ENCODE measurements around the gene ANO3.
A peak's percentile ranks its signal among the peaks of the same experiment; 100 is the strongest.
"Not testable (repeated sequence)": the region's sequence is repeated elsewhere in the genome, so short reads cannot be mapped to it uniquely, and the experiment has no call there.

The ANO3 gene

DNA sequence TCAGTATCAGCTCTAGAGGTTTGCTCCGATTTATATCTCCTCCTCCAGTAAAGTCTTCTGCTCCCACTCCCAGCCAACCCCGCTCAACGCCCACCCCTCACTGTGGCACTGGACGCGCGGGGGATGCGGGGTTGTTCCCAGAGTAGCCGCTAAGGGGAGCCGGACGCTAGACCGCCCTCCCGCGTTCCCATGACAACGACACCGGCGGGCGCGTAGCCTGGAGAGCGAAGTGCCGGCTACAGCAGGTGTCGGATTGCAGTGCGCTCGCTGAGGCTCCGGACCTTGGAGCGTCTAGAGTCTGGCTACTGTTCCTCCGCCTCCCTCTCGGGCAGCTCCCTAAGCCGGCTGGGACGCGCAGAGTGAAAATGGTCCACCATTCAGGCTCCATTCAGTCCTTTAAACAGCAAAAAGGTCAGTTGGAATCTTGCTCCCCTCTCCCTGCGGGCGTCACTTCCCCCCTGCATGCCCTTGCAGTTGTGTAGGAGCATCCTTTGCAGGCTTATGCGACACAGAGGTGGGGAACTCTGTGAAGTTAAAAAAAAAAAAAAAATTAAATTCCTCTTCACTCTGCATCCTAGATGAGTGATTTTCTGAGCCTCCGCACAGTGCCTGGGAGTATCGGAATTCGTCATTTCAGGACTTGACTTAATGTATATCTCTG, at the start of gene ANO3:
TSS of gene ANO3 (plus strand) at position 220 of the 661 bp plus-strand sequence. CDS start at position 366, 146 bp downstream.
- FAIRE-seq (peak; percentile 84), DNase-seq (ENCODE audit: low spot score) (peak; percentile 92)

DNA sequence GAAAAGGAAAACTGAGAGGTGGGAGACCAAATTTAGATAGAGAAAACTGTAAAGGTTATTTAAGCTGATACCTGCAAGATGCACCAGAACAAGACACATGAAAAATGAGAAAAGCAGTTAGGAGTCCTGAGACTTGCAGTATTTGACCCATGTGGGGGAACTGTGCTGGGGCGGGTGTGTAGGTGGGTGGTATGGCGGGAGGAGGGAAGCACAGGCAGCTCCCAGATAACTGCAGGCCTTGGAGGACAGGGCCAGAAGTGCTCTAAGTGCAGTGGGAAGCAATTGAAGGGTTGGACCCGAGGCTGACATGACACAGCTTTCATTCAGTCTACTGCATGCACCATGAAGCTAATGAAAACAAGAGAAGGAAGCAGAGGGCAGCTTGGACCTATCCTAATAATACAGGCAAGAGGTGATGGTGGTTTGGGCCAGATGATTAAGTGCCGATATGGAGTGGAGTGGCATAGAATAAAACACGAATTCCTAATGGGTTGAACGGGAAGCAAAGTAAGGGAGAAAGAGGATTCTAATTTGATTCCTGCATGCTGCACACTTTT, 48.0 kb upstream of the ANO3 start:
- FAIRE-seq = peak; percentile 20

DNA sequence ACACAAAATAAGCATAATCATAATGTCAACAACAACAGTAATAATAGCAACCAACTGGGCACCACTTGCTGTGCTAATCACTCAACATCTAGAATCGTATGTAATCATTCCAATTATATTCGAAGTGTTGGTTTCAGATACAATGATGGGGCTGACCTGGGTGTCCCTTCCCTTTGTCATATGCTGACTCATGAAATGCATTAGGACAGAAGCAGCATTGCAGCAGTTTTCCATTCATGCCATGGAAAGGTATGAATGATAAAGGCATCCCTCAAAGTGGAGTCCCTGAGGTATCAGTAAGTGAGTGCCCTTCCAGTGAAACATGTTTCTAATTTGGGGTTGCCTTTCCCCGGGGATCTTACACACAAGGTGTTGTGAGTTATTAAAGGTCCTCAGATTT, 46.3 kb upstream of the ANO3 start:
- FAIRE-seq (no peak), DNase-seq (ENCODE audit: low spot score) (no peak)

More for the DNA sequence above, 48.0 kb upstream of the ANO3 start:
- no peak for DNase-seq (ENCODE audit: low spot score)

DNA sequence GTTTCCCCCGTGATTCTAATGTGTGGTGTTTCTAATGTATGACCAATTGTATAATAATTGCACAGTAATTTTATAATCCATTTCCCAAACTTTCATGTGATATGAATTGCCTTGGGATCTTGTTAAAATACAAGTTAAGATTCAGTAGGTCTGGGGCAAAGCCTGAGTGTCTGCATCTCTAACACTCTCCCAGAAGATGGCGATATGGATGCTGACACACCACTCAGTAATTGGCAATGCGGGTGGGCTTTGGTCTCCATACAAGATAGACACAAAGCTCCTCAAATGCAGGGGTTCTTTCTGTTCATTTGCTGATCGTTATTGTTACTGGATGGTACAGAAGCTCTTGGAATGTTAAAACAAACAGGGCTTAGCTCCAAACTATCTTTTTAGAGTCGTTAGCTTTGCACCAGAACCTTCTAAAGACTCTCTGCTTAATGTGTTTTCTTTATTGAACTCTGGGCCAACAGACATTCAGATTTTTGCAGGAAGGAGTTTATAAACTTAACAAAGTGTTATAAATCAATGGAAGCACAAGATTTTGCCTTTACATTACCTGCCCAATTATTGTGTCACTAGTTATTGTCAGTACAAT, 45.4 kb upstream of the ANO3 start:
- DNase-seq (ENCODE audit: low spot score) (peak; percentile 37), FAIRE-seq (no peak)

DNA sequence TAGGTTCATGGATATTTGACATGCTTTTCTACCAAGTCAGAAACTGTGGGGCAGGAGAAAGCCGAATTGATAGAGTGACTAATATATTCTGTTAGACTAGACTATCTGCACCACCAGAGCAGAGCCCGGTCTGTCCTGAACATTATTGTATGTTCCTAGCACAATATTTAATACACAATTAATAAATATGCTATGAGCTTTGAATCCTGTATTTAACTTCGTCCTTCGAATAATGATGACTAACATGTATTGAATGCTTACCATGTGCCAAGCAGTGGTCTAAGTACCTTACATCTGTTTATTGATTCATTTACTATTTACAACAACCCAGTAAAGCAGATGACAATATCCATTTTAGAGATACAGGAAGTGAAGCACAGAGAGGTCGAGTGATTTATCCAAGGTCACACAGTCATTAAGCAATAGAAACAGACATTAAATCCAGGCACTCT, 44.8 kb upstream of the ANO3 start:
- FAIRE-seq (no peak), DNase-seq (ENCODE audit: low spot score) (no peak)

DNA sequence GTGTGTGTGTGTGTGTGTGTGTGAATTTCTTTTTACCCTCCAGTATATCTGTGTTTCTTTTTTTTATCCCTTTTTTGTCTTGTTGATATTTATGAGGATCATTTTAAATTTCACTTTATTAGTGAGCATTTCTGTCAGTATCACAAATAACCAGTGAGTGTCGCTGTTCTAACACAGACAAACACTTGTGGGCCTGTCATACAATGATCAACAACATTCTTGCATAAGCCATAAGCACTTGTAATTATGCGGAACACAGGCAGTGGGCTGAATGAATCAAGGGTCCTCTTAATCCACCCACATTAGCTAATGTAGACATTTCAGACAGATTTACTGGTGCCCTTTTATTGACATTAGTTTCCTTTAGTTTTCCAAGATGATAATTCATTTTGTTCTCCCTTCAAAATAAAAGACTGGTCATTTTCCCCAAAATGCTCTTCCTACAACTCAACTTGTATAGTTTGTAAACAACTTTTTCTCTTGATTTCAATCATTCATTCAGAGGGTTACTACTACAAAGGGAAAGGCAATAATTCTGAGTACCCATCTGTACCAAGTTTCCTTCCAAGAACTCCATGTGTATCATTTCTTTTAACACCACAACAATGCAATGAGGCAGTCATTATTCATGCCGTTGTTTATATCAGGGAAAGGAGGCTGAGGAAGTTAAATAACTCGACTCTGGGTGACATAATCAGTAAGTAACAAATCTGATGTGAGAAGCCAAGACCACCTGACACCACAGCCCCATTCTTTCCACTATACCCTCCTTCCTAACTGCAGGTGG, 34.5 kb upstream of the ANO3 start:
- peak; percentile 49 for DNase-seq (ENCODE audit: low spot score)
- FAIRE-seq = no peak

DNA sequence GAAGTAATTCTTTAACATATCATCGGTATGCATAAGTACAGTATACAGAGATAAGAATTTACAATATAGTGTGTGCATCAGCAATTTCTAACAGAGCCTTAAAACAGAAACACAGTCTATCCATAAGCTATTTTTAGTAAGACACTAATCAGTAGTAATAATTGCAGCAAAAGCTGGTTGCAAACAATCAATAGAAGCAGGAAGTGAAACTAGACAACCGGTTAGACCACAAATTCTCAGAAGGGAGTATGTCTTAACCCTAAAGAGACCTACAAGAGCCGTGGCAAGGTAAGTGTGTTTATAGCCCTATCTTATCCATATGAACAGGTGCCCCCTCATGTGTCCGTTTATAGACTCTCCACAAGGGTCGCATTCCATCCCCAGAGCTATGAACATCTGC, 15.6 kb upstream of the ANO3 start:
- FAIRE-seq; DNase-seq (ENCODE audit: low spot score): not testable (repeated sequence)

DNA sequence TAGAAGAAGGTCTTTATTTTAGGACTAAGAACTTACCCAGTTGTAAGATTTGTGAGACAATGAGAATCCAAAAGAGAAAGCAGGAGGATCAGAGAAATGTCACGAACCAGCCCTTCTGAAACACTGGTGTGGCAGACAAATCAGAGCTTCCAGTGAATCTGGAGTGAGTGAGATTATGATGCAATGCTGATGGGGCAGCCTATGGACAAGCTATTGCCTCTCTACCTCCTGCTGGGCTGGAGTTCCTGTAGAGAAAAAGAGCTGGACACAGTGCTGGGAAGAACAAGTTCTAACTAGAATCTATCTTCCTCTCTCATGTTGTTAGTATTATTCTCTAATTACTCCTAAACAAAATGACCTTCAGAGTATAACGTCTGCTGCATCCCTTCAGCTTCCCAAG, 12.0 kb upstream of the ANO3 start:
- FAIRE-seq (no peak), DNase-seq (ENCODE audit: low spot score) (no peak)

DNA sequence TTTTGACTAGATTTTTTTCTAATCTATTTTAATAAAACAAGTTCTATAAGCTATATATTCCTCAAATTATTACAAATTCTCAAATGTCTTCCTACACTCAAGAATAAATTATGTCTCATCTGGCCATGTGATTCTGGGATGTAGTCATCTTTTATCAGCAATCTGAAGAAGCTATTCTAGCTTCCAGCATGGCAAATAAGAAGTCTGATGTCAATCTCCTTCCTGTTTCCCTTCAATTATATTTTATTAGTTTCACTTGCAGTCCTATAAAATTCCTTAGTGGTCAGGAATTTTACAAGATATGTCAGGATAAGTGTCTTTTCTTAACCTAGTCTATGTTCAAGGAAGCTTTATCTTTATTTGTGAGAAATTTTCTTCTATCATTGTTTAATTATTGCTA, 10.4 kb upstream of the ANO3 start:
- no peak for DNase-seq (ENCODE audit: low spot score)
- FAIRE-seq = no peak

DNA sequence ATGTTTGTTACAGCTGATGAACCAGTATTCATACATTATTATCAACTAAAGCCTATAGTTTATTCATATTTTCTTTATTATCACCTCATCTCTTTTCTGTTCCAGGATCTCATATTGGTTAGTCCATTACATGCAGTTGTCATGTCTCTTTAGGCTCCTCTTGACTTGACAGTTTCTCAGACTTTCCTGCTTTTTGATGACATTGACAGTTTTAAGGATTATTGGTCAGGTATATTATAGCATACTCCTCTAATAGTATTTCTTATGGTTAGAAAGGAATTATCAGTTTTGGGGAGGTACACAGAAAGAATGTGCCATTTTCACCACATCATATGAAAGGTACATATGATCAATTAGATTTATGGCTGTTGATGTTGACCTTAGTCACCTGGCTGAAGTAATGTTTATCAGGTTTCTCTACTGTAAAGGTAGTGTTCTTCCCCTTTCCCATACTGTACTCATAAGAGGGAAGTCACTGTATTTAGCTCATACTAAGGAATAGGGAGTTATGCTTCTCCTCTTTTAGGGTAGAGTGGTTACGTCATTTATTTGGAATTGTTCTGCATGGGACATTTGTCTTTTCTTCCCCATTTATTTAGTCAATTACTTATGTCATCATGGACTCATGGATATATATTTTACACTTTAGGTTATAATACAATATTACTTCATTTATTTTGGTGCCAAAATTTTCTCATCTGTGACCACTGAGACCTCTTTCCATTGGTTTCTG, 9.4 kb upstream of the ANO3 start:
- no peak for DNase-seq (ENCODE audit: low spot score)
- no peak for FAIRE-seq

DNA sequence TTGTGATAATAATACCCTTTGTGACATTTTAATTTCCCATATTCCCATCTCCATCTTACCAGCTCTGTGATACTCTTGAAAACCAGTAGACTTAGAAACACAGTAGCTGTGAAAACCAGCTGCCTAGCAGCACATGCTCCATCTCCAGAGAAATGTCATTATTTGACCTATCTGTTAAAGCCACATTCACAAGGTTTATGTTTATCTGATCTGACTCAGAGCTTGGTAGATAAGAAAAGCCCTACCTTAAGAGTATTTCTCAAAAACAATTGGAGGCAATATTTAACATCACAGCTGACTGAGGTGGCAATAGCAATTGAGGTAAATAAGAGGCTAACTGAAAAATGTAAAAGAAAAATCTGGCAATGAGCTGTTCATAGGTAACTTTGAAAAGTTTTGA, 8.1 kb upstream of the ANO3 start:
- FAIRE-seq = no peak
- DNase-seq (ENCODE audit: low spot score) = no peak

DNA sequence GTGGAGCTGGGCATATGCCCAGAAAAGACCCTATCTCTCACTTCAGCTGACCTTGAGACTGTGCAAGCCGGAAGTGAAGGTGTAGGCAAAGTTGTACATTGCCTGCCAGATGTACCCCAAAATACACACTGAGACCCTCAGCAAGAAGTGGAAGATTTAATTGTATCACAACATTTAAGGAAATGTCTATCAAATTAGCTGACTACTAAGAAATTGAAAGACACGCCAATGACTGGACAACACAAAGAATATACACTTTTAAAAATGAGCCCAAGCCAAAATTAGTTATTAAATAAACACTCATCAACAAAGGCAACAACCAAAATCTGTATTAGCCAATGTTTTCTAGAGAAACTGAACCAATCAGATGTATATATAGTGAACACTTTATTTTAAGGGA, 7.7 kb upstream of the ANO3 start:
- no peak for DNase-seq (ENCODE audit: low spot score)
- no peak for FAIRE-seq

DNA sequence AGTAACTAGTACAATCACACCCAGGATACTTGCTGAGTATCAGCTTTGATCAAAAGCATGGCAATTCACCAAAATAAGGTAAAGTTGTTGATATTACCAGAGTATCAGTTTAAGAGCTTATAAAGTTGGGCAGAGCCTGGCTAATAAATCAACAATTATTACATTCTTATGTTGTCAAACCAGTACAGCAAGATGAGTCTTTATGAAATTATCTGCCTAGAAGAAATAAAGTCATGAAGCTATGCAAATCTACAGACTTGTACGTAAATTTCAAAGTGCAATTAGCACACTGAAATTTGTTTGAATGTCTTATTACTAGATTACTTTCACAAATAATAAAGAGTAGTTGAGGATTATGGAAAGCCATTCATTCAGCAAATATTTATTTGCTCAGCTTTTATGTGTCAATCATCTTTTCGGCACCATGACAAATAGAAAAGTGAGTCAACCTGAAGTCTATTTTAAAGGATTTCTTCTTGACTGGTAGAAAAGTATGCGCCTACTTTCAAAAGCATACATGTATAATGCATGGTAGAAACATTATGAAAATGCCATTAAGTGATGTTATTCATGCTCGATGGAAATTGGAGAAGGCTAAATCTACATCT, 5.0 kb upstream of the ANO3 start:
- DNase-seq (ENCODE audit: low spot score) = no peak
- no peak for FAIRE-seq

DNA sequence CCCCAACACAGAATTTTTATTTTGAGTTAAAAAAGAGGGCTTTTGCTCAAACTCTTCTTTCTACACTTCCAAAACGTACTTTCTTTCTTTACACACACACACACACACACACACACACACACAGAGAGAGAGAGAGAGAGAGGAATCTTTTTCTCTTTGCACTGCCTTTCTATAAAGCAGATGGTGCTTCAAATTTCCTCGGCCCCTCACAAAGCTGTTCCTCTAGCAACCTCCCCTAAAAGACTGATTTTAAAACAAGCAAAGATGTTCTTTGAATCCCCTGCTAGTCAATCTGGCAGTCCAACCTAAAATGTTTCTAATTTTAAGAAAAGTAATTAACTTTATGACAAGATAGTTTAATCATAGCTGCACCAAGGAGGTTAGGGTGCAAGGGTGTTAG, 2.7 kb upstream of the ANO3 start:
- DNase-seq (ENCODE audit: low spot score) = no peak
- no peak for FAIRE-seq

DNA sequence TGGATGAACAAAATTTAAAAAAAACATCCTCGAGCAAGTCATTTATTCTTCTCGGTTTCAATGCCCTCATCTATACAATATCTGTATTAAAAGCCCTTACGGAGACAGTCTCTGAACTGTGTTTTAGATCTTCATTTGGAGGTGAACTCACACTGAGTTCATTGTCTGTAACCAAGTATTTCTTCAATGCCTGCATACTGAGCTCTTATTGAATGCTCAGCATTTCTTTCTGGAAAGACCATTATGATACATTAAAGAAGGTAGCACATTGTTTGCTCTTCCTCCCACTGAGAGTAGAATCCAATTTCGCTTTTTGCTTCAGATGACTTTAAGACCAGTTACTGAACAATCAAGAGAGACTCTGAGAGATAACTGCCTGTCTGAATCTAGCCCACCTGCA, 1.7 kb upstream of the ANO3 start:
- no peak for FAIRE-seq
- DNase-seq (ENCODE audit: low spot score) = no peak

DNA sequence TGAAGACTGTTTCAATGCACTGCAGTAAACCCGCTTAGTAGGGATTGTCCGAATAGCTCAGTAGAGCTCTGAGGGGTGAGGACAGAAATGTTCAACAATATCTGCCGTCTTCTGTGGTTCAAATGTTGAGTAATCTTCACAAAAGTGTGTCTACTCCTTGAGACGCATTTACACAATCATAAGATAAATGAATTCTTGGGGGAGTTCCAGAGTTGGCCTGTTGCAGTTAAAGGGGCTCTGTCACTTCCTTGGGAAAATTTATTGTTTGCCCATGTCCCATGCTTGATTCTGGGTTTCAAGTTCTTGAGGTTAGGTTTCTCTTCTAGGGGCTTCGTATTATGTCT, 614 bp downstream of the ANO3 start:
- DNase-seq (ENCODE audit: low spot score) = no peak
- FAIRE-seq = no peak

DNA sequence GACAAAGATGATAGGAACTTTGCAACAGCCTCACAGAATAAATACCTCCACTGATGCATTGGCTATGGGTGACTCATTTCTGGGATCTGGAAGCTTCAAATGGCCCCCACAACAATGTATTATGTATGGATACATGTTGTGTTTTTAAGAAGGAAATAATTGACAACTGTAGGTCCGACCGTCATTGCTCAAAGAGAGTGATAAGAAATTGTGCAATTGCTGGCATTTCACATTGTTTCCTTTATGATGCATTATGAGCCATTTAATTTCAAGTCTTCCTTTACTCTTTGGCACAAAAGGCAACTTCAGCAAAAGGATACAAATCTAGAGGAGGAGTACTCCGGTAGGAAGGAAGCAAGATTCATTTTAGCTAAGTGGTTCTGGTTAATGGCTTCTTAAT, 2.0 kb downstream of the ANO3 start:
- FAIRE-seq = no peak
- DNase-seq (ENCODE audit: low spot score) = no peak

DNA sequence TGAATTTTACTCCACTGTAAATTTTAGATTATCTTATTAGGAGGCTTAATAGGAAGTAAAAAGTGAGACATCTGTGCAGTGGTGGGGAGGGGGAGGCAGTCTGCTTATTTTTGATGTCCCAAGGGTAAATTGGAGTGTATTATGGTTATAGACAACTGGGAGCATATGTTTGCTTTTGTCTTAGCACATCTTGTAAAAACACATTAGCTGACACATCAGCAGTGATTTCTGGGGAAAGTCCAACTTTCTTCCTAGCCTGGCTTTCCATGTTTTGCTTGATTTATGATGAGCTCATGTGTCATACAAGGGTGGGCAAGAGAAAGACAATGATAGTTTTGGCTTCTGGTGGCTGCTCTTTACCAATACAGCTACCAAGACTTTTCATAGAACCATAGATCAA, 4.0 kb downstream of the ANO3 start:
- DNase-seq (ENCODE audit: low spot score) (no peak), FAIRE-seq (no peak)

DNA sequence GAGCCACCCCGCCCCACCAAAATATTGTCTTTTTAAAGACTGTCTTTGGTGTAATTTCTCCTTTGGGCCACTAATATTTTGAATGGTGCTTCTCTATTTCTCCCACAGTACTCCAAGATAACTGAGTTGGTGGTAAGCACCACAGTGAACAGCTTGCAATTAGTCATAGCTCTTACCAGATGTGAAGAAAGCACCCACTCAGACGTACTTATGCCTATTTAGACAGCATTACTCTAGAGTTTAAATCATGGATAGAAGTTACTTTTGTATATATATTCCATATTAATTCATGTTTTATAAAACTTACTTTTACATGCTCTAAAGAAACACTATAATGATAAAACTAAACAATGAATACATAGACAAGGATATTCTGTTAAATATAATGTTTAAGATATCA, 12.7 kb downstream of the ANO3 start:
- DNase-seq (ENCODE audit: low spot score) (no peak), FAIRE-seq (no peak)

DNA sequence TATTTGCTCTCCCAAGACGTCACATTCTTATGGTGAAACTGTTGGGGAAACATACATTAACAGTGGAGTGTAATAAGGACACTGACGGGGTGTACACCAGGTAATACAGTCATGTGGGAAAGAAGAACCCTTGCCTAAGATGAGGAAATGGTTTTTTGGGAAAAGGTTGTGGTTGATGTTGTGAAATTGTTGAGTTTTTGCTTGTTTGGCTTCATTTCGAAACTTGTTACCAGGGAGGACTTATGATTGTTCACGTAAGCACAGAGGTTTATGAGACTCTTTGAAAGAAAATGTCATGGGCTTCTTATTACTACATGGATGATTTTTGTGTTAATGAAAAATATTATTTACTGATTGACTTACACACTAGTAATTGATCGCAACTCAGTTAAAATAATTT, 16.8 kb downstream of the ANO3 start:
- DNase-seq (ENCODE audit: low spot score) (no peak), FAIRE-seq (no peak)

DNA sequence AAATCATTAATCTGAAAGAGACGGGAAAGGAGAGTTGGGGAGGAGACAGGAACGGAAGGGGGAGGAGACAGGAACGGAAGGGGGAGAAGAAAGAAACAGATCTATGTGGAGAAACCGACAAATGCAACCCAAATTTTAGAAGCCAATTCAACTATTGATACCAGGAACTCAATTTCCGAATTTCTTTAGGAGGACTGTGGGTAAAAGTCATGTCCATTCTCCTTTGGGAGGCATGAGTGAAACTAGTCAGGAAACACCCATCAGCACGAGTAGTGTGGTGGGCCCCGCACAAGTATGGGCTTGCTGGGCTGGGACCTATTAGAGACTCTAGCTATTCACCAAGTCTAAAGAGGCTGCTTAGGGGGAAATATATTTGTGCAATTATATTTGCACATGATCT, 18.1 kb downstream of the ANO3 start:
- FAIRE-seq (no peak), DNase-seq (ENCODE audit: low spot score) (no peak)
